GM18870 (cell line): ENCODE data around the gene CLEC2D.
"Not testable (repeated sequence)": the region's sequence is repeated elsewhere in the genome, so short reads cannot be mapped to it uniquely, and the experiment has no call there.

Source experiments
- ATAC-seq: cut with Tn5 transposase; IDR thresholded peaks from one replicate; pipeline ENCODE4 v1.9.1; 2021; ENCODE audit warnings: moderate library complexity; ENCODE audit not compliant: unreplicated experiment

The CLEC2D gene

GRCh38 chr12:9699269-9699897, 29.9 kb downstream of the CLEC2D start:
- ATAC-seq: no peak

- no peak for ATAC-seq
Measured at GRCh38 chr12:9699898-9700605, 30.5 kb downstream of the CLEC2D start.

GRCh38 chr12:9700606-9700956, 31.1 kb downstream of the CLEC2D start:
- ATAC-seq: no peak

- no peak for ATAC-seq
Measured at GRCh38 chr12:9701380-9702154, 32.1 kb downstream of the CLEC2D start.

GRCh38 chr12:9702255-9702654, 32.7 kb downstream of the CLEC2D start:
- ATAC-seq: no peak

GRCh38 chr12:9704561-9704960, 35.0 kb downstream of the CLEC2D start:
- not testable (repeated sequence) for ATAC-seq

- no peak for ATAC-seq
Measured at GRCh38 chr12:9706086-9706685, 36.7 kb downstream of the CLEC2D start.

GRCh38 chr12:9707356-9707755, 37.8 kb downstream of the CLEC2D start:
- ATAC-seq: no peak

- ATAC-seq: no peak
Measured at GRCh38 chr12:9707864-9708808, 38.6 kb downstream of the CLEC2D start.

GRCh38 chr12:9708853-9709252, 39.3 kb downstream of the CLEC2D start:
- no peak for ATAC-seq

- no peak for ATAC-seq
Measured at GRCh38 chr12:9710584-9711375, 41.3 kb downstream of the CLEC2D start.

GRCh38 chr12:9711664-9712063, 42.2 kb downstream of the CLEC2D start:
- ATAC-seq: no peak

GRCh38 chr12:9713032-9713558, 43.6 kb downstream of the CLEC2D start:
- ATAC-seq: peak; percentile 76

- no peak for ATAC-seq
Measured at GRCh38 chr12:9717070-9717925, 47.8 kb downstream of the CLEC2D start.

- ATAC-seq: no peak
Measured at GRCh38 chr12:9718968-9719367, 49.5 kb downstream of the CLEC2D start.

GRCh38 chr12:9719790-9720189, 50.3 kb downstream of the CLEC2D start:
- ATAC-seq: no peak

- peak; percentile 51 for ATAC-seq
Measured at GRCh38 chr12:9721394-9722092, 52.0 kb downstream of the CLEC2D start.

- no peak for ATAC-seq
Measured at GRCh38 chr12:9724023-9724422, 54.5 kb downstream of the CLEC2D start.
